ENCODE measurements around the gene SYNRG. TPM values are rescaled to one million over a fixed set of nuclear protein-coding genes. Genes with fewer than 3 reads are reported as not detected.

Gene SYNRG
- total and polyA plus RNA-seq, 2 of the 13 experiments (the other 11 are each of a cell fraction or from before 2014, with no cell fraction given) = 7.3 to 8.7 TPM

- TF ChIP-seq ZBTB2 (CRISPR knock-in tag; IDR thresholded peaks at IDR 0.05; ENCODE audit: low read depth) (no peak), SP1 (IDR thresholded peaks at IDR 0.05) (no peak), SP1 (CRISPR knock-in tag; IDR thresholded peaks at IDR 0.05) (no peak), SPEN (CRISPR knock-in tag; IDR thresholded peaks at IDR 0.05; ENCODE audit: low read depth) (no peak), TBP (CRISPR knock-in tag; IDR thresholded peaks at IDR 0.05) (no peak), HMGXB4 (CRISPR knock-in tag; IDR thresholded peaks at IDR 0.05; ENCODE audit: borderline replicate concordance in 1 of 2, low read depth in 1 of 2) (no peak), DPF2 (CRISPR knock-in tag; IDR thresholded peaks at IDR 0.05; ENCODE audit: borderline replicate concordance, low read depth) (no peak), NFRKB (IDR thresholded peaks at IDR 0.05) (no peak)
These were observed 85.5 kb downstream of the SYNRG start (continued) for GRCh38 chr17:37523715-37524219.

GRCh38 chr17:37521821-37522220 lies 87.4 kb downstream of the SYNRG start:
- no peaks in the 10 kb centered on the region for H3K79me2 ChIP-seq (ENCODE audit: insufficient read depth, low read length)
- CTCF ChIA-PET (ENCODE audit: low intra/inter-chr PET ratio, low total read pairs) = no interaction called here
- H2AFZ ChIP-seq (ENCODE audit: low read length) = no peak overlapping the region
- in situ Hi-C loops (cut with HindIII; ENCODE audit: extremely low pct_ligation_motif_present, low pct_unique_long_range_greater_than_20kb) (no loop called here), intact Hi-C loops (cut with micrococcal nuclease; ENCODE audit: unreplicated experiment) (loop anchor here (10.0 kb wide), 1 partner anchor 253 kb away; no protein-coding TSS in a partner anchor)
- TF ChIP-seq ZNF17 (CRISPR knock-in tag; IDR thresholded peaks at IDR 0.05) (no peak), ZNF34 (CRISPR knock-in tag; IDR thresholded peaks at IDR 0.05; ENCODE audit: borderline replicate concordance) (no peak)
- H3K9me3 ChIP-seq (ENCODE audit: low read length) = no peaks in the 10 kb centered on the region
- no peak for DNase-seq (ENCODE audit: low spot score)
- H3K4me3 ChIP-seq (replicated peaks in 1 of 3; ENCODE audit: insufficient read depth in 1 of 3, low read depth in 2 of 3, low read length in 3 of 3) = no peak overlapping the region
- POLR2A ChIA-PET = no interaction called here
- H3K36me3 ChIP-seq (replicated peaks in 1 of 2; ENCODE audit: control insufficient read depth in 1 of 2, insufficient read depth in 2 of 2, low read length in 2 of 2) = peaks cover 5 to 46% of the 10 kb centered on the region in 2 experiments
- WGBS (ENCODE audit: low lambda C conversion rate) = 100% methylated on average over 5 of the region's 5 CpGs
- H3K27ac ChIP-seq (ENCODE audit: extremely low read length, insufficient read depth, low read length) = no peak overlapping the region
- no peak overlapping the region for H3K4me2 ChIP-seq (ENCODE audit: low read depth, low read length)
- no peaks in the 10 kb centered on the region for H3K27me3 ChIP-seq (ENCODE audit: control insufficient read depth in 1 of 2, insufficient read depth in 2 of 2, low read length in 2 of 2)
- no peak for ATAC-seq
- H3K4me1 ChIP-seq (ENCODE audit: insufficient read depth, low read length) = no peaks in the 10 kb centered on the region
- H4K20me1 ChIP-seq (ENCODE audit: insufficient read depth, low read length) = no peaks in the 10 kb centered on the region
- no TSS peak for BruUV-seq (replicated peaks)
- no peak overlapping the region for H3K9ac ChIP-seq (ENCODE audit: insufficient read depth, low read depth, low read length)
- no peak for FAIRE-seq

All from HepG2 (cell line).